Neural cell (in vitro differentiated cells): Measurements from ENCODE around the gene SKP1. TPM values are rescaled to one million over a fixed set of nuclear protein-coding genes. Genes with fewer than 3 reads are reported as not detected.

Experiments
- H2AFZ ChIP-seq: fragments of 200-600, 300-800 bp; sonication (generic), shearing (Covaris generic); 2 replicates; pipeline ENCODE4 v1.6.0; 2014; ENCODE audit warnings: low read depth, mild to moderate bottlenecking, antibody characterized with exemption, low read length, moderate library complexity
- H3F3A ChIP-seq: fragments of 200-600 bp; shearing (Covaris generic); 2 replicates; pipeline ENCODE4 v1.6.1; 2016; ENCODE audit warnings: mild to moderate bottlenecking, moderate library complexity, mixed read lengths, antibody characterized with exemption, low read length; ENCODE audit not compliant: insufficient read depth, poor library complexity, severe bottlenecking
- H3K27ac ChIP-seq: fragments of 200-600, 300-800 bp; sonication (generic), shearing (Covaris generic); 2 replicates; pipeline ENCODE4 v1.5.1; 2014; ENCODE audit warnings: mild to moderate bottlenecking, low read length, moderate library complexity
- H3K27me3 ChIP-seq: fragments of 300-800, 200-600 bp; sonication (generic), shearing (Covaris generic); 2 replicates; pipeline ENCODE4 v1.6.0; 2014; ENCODE audit warnings: mild to moderate bottlenecking, low read depth, low read length, moderate library complexity; ENCODE audit not compliant: insufficient read depth
- H3K36me3 ChIP-seq: fragments of 300-800, 200-600 bp; sonication (generic), shearing (Covaris generic); 2 replicates; pipeline ENCODE4 v1.5.1; 2014; ENCODE audit warnings: mild to moderate bottlenecking, antibody characterized with exemption, low read length, moderate library complexity; ENCODE audit not compliant: insufficient read depth
- H3K4me2 ChIP-seq: fragments of 300-800, 200-600 bp; sonication (generic), shearing (Covaris generic); 2 replicates; pipeline ENCODE4 v1.6.0; 2014; ENCODE audit warnings: mild to moderate bottlenecking, low read length
- H3K4me3 ChIP-seq: fragments of 300-800, 200-600 bp; sonication (generic), shearing (Covaris generic); 2 replicates; pipeline ENCODE4 v1.5.1; 2014; ENCODE audit warnings: mild to moderate bottlenecking, low read length, moderate library complexity
- H3K79me2 ChIP-seq: fragments of 200-600 bp; shearing (Covaris generic); replicated peaks from 2 replicates; pipeline ENCODE4 v1.6.0; 2014; ENCODE audit warnings: mild to moderate bottlenecking, low read length, moderate library complexity; ENCODE audit not compliant: insufficient read depth
- H3K9ac ChIP-seq: fragments of 300-800, 200-600 bp; sonication (generic), shearing (Covaris generic); 2 replicates; pipeline ENCODE4 v1.6.1; 2016; ENCODE audit warnings: mild to moderate bottlenecking, low read length, mixed read lengths
- H3K9me2 ChIP-seq: fragments of 200-600 bp; shearing (Covaris generic); 2 replicates; pipeline ENCODE4 v1.6.1; 2016; ENCODE audit warnings: mild to moderate bottlenecking, low read length, mixed read lengths; ENCODE audit not compliant: insufficient read depth
- H3K9me3 ChIP-seq: fragments of 200-600, 300-800 bp; sonication (generic), shearing (Covaris generic); 2 replicates; pipeline ENCODE4 v1.6.1; 2016; ENCODE audit warnings: mild to moderate bottlenecking, mixed run types, low read length, moderate library complexity, mixed read lengths
- H4K20me1 ChIP-seq: fragments of 200-600 bp; shearing (Covaris generic); 2 replicates; pipeline ENCODE4 v1.6.1; 2016; ENCODE audit warnings: mild to moderate bottlenecking, mixed run types; ENCODE audit not compliant: insufficient read depth
- CTCF ChIP-seq: fragments of 450-650 bp; IDR thresholded peaks from 2 replicates; pipeline ENCODE4 v1.5.1; 2014; ENCODE audit warnings: antibody characterized with exemption, mild to moderate bottlenecking, moderate library complexity; ENCODE audit not compliant: poor library complexity, severe bottlenecking
- EP300 ChIP-seq: fragments of 450-650 bp; conservative IDR thresholded peaks from 2 replicates; pipeline ENCODE4 v1.6.1; 2014; ENCODE audit warnings: antibody characterized with exemption, mild to moderate bottlenecking, moderate library complexity; ENCODE audit not compliant: poor library complexity, severe bottlenecking
- EZH2 ChIP-seq: fragments of 200-600, 300-800 bp; shearing (Covaris generic), sonication (generic); IDR thresholded peaks from 2 replicates; pipeline ENCODE4 v1.6.1; 2014; ENCODE audit warnings: antibody characterized with exemption, low read length, borderline replicate concordance, mild to moderate bottlenecking; ENCODE audit not compliant: insufficient read depth, poor library complexity, severe bottlenecking
- MXI1 ChIP-seq: fragments of 450-650 bp; conservative IDR thresholded peaks from 2 replicates; pipeline ENCODE4 v1.6.1; 2014; ENCODE audit warnings: antibody characterized with exemption, mild to moderate bottlenecking; ENCODE audit not compliant: poor library complexity, severe bottlenecking
- POLR2AphosphoS5 ChIP-seq: IDR thresholded peaks from 2 replicates; pipeline ENCODE4 v1.6.1; 2012
- RAD21 ChIP-seq: fragments of 450-650 bp; conservative IDR thresholded peaks from 2 replicates; pipeline ENCODE4 v1.6.1; 2014; ENCODE audit warnings: antibody characterized with exemption, mild to moderate bottlenecking, moderate library complexity
- REST ChIP-seq: IDR thresholded peaks from 2 replicates; pipeline ENCODE4 v1.6.1; 2012; ENCODE audit warnings: borderline replicate concordance
- SMC3 ChIP-seq: fragments of 450-650 bp; conservative IDR thresholded peaks from 2 replicates; pipeline ENCODE4 v1.6.1; 2014; ENCODE audit warnings: antibody characterized with exemption, mild to moderate bottlenecking, moderate library complexity; ENCODE audit not compliant: poor library complexity
- TAF1 ChIP-seq: IDR thresholded peaks from 2 replicates; pipeline ENCODE4 v1.6.1; 2012; ENCODE audit warnings: low read depth
- polyA plus RNA-seq: library from polyadenylated mRNA; depleted of rRNA; stranded (reverse); fragments of >200 nt; gene quantifications from 2 replicates; pipeline ENCODE4 v1.2.3, GENCODE V29; 2014

Gene SKP1
- polyA plus RNA-seq, 1 donor from 2014 or later: 1,492 TPM

- Histone ChIP-seq H3K9ac (no peak overlapping the region), H4K20me1 (no peaks in the 10 kb centered on the region), H3K9me3 (no peaks in the 10 kb centered on the region), H3K9me2 (no peaks in the 10 kb centered on the region), H3K79me2 (no peaks in the 10 kb centered on the region), H3F3A (no peaks in the 10 kb centered on the region), H3K4me3 (no peak overlapping the region), H3K36me3 (no peaks in the 10 kb centered on the region), H3K27me3 (no peaks in the 10 kb centered on the region), H3K4me2 (no peak overlapping the region), H2AFZ (no peak overlapping the region), H3K27ac (no peak overlapping the region)
- TF ChIP-seq MXI1 (no peak), POLR2AphosphoS5 (no peak), EP300 (no peak), RAD21 (no peak), EZH2 (no peak), REST (no peak), CTCF (no peak), SMC3 (no peak), TAF1 (no peak)
These were observed 36.8 kb downstream of the SKP1 start for GRCh38 chr5:134139891-134140469.

- no peaks in the 10 kb centered on the region for H4K20me1 ChIP-seq
These were observed 37.3 kb downstream of the SKP1 start for GRCh38 chr5:134139377-134139851.

More at GRCh38 chr5:134139377-134139851, 37.3 kb downstream of the SKP1 start:
- Histone ChIP-seq H3F3A (no peaks in the 10 kb centered on the region), H3K9me3 (no peaks in the 10 kb centered on the region), H3K9ac (no peak overlapping the region), H3K9me2 (no peaks in the 10 kb centered on the region), H2AFZ (no peak overlapping the region), H3K79me2 (no peaks in the 10 kb centered on the region), H3K4me2 (no peak overlapping the region), H3K27me3 (no peaks in the 10 kb centered on the region), H3K4me3 (no peak overlapping the region), H3K36me3 (no peaks in the 10 kb centered on the region), H3K27ac (no peak overlapping the region)
- TF ChIP-seq MXI1: no peak
- TF ChIP-seq REST: no peak
- TF ChIP-seq CTCF: no peak
- TF ChIP-seq RAD21: no peak
- no peak for TF ChIP-seq EP300
- TF ChIP-seq SMC3: no peak
- no peak for TF ChIP-seq TAF1
- no peak for TF ChIP-seq POLR2AphosphoS5
- TF ChIP-seq EZH2: no peak
